ENCODE results near the gene ICA1L.

Gene ICA1L

GRCh38 chr2:202750763-202751427, 120.7 kb downstream of the ICA1L start:
- no peak for DNase-seq
- H3K4me3 ChIP-seq (ENCODE audit: low read depth, low read length): no peak overlapping the region
- no peaks in the 10 kb centered on the region for H3K27me3 ChIP-seq (replicated peaks)
- no peaks in the 10 kb centered on the region for H3K36me3 ChIP-seq (replicated peaks)
- TF ChIP-seq, protein P1, sequence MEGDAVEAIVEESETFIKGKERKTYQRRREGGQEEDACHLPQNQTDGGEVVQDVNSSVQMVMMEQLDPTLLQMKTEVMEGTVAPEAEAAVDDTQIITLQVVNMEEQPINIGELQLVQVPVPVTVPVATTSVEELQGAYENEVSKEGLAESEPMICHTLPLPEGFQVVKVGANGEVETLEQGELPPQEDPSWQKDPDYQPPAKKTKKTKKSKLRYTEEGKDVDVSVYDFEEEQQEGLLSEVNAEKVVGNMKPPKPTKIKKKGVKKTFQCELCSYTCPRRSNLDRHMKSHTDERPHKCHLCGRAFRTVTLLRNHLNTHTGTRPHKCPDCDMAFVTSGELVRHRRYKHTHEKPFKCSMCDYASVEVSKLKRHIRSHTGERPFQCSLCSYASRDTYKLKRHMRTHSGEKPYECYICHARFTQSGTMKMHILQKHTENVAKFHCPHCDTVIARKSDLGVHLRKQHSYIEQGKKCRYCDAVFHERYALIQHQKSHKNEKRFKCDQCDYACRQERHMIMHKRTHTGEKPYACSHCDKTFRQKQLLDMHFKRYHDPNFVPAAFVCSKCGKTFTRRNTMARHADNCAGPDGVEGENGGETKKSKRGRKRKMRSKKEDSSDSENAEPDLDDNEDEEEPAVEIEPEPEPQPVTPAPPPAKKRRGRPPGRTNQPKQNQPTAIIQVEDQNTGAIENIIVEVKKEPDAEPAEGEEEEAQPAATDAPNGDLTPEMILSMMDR (IDR thresholded peaks at IDR 0.05; ENCODE audit: low read depth, low read length, missing control alignments): no peak
- no peak overlapping the region for H3K27ac ChIP-seq
- in situ Hi-C loops (cut with HindIII; ENCODE audit: low pct_ligation_motif_present, low sequenced_read_pairs): no loop called here

- no peaks in the 10 kb centered on the region for H3K36me3 ChIP-seq (replicated peaks)
- no peak for DNase-seq
- no peaks in the 10 kb centered on the region for H3K27me3 ChIP-seq (replicated peaks)
- in situ Hi-C loops (cut with HindIII; ENCODE audit: low pct_ligation_motif_present, low sequenced_read_pairs): no loop called here
- H3K27ac ChIP-seq: no peak overlapping the region
- no peak overlapping the region for H3K4me3 ChIP-seq (ENCODE audit: low read depth, low read length)
- TF ChIP-seq, protein P1 (IDR thresholded peaks at IDR 0.05; ENCODE audit: low read depth, low read length, missing control alignments): no peak
Measured at GRCh38 chr2:202749477-202749876, 122.1 kb downstream of the ICA1L start.

GRCh38 chr2:202743613-202744012, 128.0 kb downstream of the ICA1L start:
- no peaks in the 10 kb centered on the region for H3K27me3 ChIP-seq (replicated peaks)
- no peak overlapping the region for H3K4me3 ChIP-seq (ENCODE audit: low read depth, low read length)
- no peak overlapping the region for H3K27ac ChIP-seq
- in situ Hi-C loops (cut with HindIII; ENCODE audit: low pct_ligation_motif_present, low sequenced_read_pairs): no loop called here
- TF ChIP-seq, protein P1 (IDR thresholded peaks at IDR 0.05; ENCODE audit: low read depth, low read length, missing control alignments): no peak
- DNase-seq: no peak
- H3K36me3 ChIP-seq (replicated peaks): no peaks in the 10 kb centered on the region

DNA sequence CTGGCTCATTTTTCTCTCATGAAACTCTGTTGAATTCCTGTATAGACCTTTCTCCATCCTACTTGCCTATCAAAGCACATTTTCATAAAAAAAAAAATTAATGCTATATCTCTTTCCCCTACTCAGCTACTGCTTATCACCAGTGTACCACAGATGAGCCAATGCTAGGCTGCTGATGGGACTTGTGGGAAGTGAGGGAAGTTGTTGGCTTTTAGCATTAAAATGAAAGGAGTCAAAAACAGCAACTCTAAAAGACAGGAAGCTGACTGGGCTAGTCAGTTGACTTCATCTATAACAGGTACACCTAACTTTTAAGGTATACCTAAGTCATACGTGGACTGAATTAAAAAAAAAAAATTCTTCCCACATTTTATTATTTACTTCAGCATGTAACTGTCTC, 134.7 kb downstream of the ICA1L start:
- Histone ChIP-seq H3K4me3 (ENCODE audit: low read depth, low read length) (no peak overlapping the region), H3K36me3 (replicated peaks) (no peaks in the 10 kb centered on the region), H3K27ac (no peak overlapping the region), H3K27me3 (replicated peaks) (no peaks in the 10 kb centered on the region)
- TF ChIP-seq, protein P1 (IDR thresholded peaks at IDR 0.05; ENCODE audit: low read depth, low read length, missing control alignments): no peak
- in situ Hi-C loops (cut with HindIII; ENCODE audit: low pct_ligation_motif_present, low sequenced_read_pairs): no loop called here
- no peak for DNase-seq

DNA sequence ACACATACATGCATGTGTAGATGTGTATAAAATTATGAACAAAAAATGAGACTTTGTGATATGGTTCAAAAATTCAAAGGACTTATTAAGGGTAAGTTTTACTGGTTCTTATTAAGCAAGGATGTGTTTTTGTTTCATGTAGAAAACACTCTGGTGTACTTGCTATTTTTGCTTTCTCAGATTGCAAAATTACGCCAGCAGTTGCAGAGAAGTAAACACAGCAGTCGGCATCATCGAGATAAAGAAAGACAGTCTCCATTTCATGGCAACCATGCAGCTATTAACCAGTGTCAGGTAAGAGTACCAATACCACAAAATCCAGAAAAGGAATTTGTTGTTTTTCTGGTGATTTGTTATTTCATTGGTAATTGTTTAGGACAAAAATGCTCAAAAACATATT, 145.5 kb downstream of the ICA1L start:
- TF ChIP-seq, protein P1 (IDR thresholded peaks at IDR 0.05; ENCODE audit: low read depth, low read length, missing control alignments): no peak
- no peak for DNase-seq
- Histone ChIP-seq H3K27ac (no peak overlapping the region), H3K36me3 (replicated peaks) (no peaks in the 10 kb centered on the region), H3K4me3 (ENCODE audit: low read depth, low read length) (no peak overlapping the region), H3K27me3 (replicated peaks) (no peaks in the 10 kb centered on the region)
- in situ Hi-C loops (cut with HindIII; ENCODE audit: low pct_ligation_motif_present, low sequenced_read_pairs): no loop called here

DNA sequence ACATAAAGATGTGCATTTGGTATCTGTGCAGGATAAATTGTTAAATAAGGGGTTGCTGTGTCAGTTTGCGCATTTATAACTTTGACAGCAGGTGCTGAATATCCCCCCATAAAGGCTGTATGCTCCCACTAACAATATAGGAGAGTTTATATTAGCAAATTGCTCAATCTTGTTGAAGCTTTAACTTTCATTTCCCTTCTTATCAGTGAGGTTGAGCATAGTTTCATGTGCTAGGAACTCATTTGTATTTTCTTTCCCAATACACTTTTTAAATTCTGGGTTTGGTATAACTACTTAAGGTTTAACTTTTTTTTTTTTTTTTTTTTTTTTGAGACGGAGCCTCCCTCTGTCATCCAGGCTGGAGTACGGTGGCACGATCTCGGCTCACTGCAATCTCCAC, 147.8 kb downstream of the ICA1L start:
- in situ Hi-C loops (cut with HindIII; ENCODE audit: low pct_ligation_motif_present, low sequenced_read_pairs): no loop called here
- H3K36me3 ChIP-seq (replicated peaks): no peaks in the 10 kb centered on the region
- H3K27me3 ChIP-seq (replicated peaks): no peaks in the 10 kb centered on the region
- DNase-seq: no peak
- H3K27ac ChIP-seq: no peak overlapping the region
- TF ChIP-seq, protein P1 (IDR thresholded peaks at IDR 0.05; ENCODE audit: low read depth, low read length, missing control alignments): no peak
- H3K4me3 ChIP-seq (ENCODE audit: low read depth, low read length): no peak overlapping the region
